Activated CD4-positive, CD25-positive, alpha-beta regulatory T cell treated with anti-CD3 and anti-CD28 coated beads, Interleukin-2, amount 50 U/mL, for 24 hours (primary cell): ENCODE measurements around the gene RTN4RL2.
A peak's percentile ranks its signal among the peaks of the same experiment; 100 is the strongest.
"Not testable (repeated sequence)": the region's sequence is repeated elsewhere in the genome, so short reads cannot be mapped to it uniquely, and the experiment has no call there.

Experiments
- ATAC-seq, 2 donors: fragments of 150-1000 bp; cut with Tn5 transposase; one replicate each; pipeline ENCODE4 v1.10.0; 2021; ENCODE audit warnings: mild to moderate bottlenecking in 1 of 2, moderate library complexity in 1 of 2

RTN4RL2 gene

DNA sequence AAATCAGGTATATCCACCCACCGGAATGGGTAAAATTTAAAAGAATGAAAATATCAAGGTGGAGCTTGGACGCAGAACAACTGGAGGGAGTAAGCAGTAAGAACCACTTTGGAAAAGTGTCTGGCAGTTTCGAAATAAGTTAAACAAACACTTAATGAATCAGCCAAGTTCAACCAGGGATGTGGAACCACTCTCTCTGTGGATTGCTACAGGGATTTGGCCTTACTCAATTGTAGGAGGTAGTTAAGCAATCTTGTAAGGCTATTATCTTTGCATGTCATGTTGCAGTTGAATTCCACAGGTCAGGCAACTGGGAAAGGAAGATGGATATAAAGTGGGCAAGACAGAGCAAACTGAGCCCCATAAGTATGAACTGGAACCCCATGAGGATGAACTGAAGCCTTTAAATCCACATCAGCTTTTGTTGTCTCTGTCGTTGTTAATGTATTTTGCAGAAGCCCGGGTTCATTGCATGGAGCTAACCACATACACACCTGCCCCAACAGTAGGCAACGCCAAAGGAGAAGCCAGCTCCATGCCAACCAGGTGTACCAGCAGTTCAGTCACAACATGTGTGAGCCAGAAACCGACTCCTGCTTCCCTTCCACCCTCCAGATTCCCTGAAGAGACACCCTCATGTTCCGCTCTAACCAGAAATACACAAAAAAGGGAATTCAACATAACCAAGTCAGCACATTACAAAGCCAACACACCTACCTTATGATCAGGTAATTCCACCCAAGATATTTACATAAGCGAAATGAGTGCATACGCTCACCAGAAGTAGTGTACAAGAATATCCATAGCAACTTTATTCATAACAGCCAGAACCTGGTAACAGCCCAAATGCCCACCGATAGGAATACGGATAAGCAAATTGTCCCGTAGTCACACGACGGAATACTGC is 25.4 kb upstream of the RTN4RL2 start:
- no peak for ATAC-seq

DNA sequence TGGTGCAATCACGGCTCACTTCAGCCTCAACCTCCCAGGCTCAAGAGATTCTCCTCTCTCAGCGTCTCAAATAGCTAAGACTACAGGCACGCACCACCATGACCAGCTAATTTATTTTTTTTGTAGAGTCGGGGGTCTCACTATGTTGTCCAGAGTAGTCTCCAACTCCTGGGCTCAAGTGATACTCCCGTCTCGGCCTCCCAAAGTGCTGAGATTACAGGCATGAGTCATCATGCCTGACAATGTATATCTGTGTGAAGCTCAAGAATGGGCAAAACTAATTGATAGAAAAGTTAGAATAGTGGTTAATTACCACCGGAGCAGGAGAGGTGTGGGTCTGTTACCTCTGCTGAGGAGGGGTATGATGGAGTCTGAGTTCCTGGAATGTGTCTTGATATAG is 24.3 kb upstream of the RTN4RL2 start:
- ATAC-seq = no peak

- ATAC-seq = no peak
Measured at GRCh38 chr11:57438345-57439285, 21.7 kb upstream of the RTN4RL2 start.

GRCh38 chr11:57439786-57440185 is 20.5 kb upstream of the RTN4RL2 start:
- no peak for ATAC-seq

GRCh38 chr11:57440744-57441414 is 19.4 kb upstream of the RTN4RL2 start:
- no peak for ATAC-seq

DNA sequence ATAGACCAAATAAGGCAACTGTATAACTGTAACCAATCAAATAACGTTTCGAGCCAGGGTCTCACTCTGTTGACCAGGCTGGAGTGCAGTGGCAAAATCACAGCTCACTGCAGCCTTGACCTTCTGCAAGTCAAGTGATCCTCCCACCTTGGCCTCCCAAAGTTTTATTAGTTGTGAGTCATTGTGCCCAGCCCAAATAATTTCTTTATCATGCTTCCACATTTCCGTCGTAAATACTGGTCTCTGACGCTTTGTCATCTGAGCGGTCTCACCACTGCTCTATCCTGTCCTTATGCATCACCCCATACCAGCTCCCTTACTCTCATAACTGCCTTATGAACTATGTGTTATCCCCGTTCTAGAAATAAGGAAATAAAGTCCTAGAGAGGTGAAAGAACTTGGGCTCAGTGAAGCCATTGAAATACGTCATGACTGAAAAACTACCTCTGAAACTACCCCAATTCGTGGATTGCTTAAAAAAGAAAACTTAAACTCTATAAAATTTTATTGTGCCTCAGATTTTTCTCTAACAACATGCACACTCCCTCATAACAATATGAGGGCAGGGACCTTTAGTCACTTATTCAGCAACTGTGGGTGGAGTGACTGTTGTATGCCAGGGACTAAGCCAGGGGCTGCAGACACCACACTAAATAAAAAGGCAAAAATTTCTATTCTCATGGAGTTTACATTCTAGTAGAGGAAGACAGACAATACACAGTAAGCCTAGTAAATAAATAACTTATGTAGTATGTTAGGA is 15.8 kb upstream of the RTN4RL2 start:
- ATAC-seq = no peak

DNA sequence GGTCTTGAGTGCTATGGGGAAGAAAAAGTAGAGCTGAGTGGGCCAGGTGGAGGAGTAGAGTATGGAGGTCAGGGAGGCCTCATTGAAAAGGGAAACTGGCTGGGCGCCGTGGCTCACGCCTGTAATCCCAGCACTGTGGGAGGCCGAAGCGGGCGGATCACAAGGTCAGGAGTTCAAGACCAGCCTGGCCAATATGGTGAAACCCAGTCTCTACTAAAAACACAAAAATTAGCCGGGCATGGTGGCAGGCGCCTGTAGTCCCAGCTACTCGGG is 15.3 kb upstream of the RTN4RL2 start:
- ATAC-seq = not testable (repeated sequence)

DNA sequence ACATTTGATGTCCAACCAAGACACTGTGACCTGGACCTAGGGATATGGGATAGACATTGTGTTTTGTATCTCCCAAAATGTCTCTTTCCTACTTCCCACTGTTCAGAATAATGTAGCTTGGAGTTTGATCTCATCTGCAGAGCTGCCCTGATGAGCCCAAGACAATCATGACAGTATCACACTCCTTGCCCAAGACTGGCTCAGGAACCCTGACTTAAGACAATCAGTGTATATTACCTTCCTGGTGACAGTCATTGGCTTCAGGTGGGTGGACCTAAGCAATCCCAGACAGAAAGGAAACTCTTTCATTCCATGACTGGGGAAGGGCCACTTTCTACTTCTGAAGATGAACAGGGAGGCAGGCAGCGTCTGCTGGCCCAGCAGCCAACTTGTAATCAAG is 14.3 kb upstream of the RTN4RL2 start:
- ATAC-seq = no peak

GRCh38 chr11:57453543-57454177 is 6.7 kb upstream of the RTN4RL2 start:
- ATAC-seq = no peak

- ATAC-seq = peak; percentile 34 to 44
Measured at GRCh38 chr11:57456960-57457642, 3.2 kb upstream of the RTN4RL2 start.

GRCh38 chr11:57457643-57458023 is 2.7 kb upstream of the RTN4RL2 start:
- peak; percentile 12 to 20 for ATAC-seq

- peak; percentile 28 to 31 for ATAC-seq
Measured at GRCh38 chr11:57458060-57458409, 2.3 kb upstream of the RTN4RL2 start.

DNA sequence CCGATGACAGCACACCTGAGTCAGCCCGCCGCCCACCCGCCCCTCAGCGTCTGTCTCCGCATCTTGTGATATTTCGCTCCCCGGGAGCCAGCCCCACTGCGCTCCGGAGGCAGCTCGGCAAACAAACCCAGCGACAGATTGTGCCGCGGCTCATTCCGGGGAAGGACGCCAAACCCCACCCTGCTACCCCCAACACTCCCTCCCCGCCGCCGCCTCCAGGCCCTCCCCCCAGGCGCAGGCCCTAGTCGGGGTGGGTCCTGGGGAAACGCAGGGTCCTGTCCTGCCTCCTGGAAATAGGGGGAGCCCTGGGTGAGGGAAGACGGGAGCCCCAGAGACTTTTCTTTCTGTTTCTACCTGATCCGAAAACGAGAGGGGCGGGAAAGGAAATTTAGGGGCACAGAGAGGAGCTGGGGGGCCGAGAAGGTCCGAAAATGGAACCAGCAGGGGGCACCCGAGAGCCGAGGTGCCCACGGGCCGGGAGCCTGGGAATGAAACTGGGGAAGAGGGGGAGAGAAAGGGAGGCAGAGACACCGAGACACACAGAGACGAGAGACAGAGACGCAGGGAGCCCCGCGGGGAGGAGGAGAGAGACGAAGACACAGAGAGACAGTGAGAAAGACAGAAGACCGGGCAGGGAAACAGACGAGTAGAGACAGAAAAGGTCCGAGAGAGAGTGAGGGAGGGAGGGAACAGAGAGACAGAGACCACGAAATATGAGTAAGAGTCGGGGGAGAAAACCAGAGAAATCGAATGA is 1.7 kb upstream of the RTN4RL2 start:
- peak; percentile 40 to 64 for ATAC-seq

DNA sequence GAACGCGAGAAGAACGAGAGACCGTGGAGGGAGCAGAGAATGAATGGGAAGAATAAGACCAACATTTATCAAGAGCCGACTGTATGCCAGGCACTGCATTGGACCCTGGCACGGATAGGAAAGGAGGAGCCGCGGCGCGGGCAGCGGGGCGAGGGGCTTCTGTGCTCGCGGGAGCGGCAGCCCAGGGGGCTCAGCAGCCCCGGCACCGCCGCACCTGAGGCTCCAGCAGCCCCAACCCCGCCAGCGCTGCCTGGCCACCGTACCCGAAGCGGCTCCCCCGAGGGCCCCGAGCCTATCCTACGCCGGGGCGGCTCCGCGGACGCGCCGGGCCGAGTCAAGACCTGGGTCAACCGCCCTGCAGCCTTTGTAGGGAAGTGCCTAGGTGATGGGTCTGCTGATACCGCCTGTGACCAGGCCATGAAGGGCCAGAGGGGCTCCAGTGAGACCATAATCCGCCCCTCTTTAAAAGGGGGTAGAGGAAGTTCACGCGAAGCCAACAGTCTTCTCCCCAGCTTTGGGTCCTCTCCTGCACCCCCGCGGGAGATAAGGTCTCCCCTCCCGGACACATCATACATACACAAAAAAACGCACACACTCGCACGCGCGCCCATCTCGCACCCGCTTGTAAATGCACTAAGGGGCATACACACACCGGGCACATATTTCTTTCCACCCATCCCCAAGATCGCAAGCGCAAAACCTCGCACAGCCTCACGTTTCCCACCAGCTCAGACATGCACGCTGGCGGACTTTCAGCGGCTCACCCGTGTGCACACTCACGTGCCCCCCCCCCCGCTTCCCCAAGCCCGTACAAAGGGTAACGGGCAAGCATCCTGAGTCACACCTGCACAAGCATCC is 935 bp upstream of the RTN4RL2 start:
- ATAC-seq = no peak

- ATAC-seq = no peak
Measured at GRCh38 chr11:57460758-57461749, 726 bp downstream of the RTN4RL2 start.

DNA sequence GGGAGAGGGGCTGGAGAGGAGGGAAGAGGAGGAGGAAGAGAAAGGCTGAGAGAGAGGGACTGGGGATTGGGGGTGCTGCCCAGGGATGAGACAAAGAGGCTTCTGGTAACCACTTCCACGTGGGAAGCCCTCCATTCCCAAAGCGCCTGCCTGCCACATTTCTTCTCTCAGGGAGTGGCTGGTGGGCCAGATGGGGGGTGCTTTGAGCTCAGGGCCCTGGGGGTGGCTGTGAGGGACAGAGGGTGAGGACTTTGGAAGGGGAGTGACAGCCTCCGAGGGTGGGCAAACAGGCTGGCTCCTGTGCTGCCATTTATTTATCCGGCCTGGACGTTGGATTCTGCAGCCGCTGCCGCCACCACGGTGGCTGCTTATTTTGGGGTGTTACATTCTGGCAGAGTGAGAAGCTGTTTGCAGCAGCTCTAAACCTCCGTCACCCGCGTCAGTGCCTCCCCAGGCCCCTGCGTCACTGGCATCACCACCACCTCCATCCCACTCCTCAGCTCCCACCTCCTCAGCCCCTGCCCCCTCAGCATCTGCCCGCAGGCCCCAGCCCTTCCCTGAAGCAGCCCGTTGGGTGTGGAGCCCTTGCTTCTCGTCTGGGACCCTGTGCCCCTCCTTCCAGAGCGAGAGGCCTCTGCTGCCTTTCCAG is 1.6 kb downstream of the RTN4RL2 start:
- ATAC-seq = no peak

- no peak for ATAC-seq
Measured at GRCh38 chr11:57462597-57462996, 2.3 kb downstream of the RTN4RL2 start.
